Activated effector memory CD4-positive, alpha-beta T cell treated with Interleukin-2 at 50 U/mL for 16 hours (primary cell): ENCODE measurements around the gene STAMBP.
"Not testable (repeated sequence)": the region's sequence is repeated elsewhere in the genome, so short reads cannot be mapped to it uniquely, and the experiment has no call there.

Source experiments
- DNase-seq: peaks from one replicate; pipeline ENCODE4 v3.0.0-alpha.2; 2020

The STAMBP gene

GRCh38 chr2:73888388-73888787, 59.6 kb downstream of the STAMBP start:
- no peak for DNase-seq

DNA sequence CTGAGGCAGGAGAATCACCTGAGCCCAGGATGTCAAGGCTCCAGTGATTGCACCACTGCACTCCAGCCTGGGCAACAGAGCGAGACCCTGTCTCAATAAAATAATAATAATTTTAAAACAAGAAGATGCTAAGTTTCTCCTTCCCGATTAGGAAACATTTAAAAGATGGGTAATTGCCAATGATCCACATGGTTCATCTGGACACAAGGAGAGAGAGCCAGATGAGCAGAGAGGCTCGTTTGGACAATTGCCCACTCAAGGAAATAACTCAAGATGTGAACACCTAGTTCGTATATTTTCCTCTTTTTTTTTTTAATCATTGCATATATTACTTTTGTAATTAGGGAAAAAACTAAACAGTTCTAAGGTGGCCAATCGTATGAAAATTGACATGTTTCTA, 60.4 kb downstream of the STAMBP start:
- no peak for DNase-seq

DNA sequence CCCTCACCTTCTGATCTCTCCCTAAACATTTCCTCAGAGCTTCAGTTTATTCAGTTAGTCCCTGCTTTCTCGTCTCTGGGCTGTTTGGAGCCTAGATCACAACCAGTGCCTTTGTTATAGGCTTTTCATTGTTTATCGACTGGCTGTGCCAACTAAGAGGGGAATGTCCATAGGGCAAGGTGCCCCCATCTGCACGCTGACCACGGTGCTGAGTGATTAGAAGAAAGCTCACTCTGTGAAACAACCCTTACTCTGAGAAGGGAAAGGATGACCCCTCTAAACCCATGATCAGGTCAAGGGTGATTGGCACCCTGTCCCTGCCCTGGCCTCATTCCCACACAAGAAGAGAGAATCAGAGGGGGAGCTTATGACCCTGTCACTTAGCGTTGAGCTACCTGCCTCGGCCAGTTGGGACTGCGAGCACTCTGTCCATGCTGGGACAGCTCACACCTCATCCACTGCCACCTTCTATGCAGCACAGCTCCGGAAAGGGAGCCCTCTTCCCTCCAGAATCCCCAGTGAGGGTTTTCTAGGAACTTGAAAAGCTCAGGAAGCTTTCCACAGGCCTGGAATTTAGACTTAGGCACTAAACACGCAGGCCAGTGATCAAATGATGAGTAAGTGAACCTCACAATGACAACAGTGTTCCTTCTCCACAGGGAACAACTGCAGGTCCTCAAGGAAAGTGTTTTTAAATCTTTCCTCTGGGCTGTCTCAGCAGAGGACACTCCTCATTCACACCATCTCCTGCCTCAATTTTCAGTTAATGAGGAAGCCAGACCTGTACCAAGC, 61.7 kb downstream of the STAMBP start:
- DNase-seq, result no peak

- DNase-seq, result no peak
Measured at GRCh38 chr2:73891276-73891901, 62.6 kb downstream of the STAMBP start.

DNA sequence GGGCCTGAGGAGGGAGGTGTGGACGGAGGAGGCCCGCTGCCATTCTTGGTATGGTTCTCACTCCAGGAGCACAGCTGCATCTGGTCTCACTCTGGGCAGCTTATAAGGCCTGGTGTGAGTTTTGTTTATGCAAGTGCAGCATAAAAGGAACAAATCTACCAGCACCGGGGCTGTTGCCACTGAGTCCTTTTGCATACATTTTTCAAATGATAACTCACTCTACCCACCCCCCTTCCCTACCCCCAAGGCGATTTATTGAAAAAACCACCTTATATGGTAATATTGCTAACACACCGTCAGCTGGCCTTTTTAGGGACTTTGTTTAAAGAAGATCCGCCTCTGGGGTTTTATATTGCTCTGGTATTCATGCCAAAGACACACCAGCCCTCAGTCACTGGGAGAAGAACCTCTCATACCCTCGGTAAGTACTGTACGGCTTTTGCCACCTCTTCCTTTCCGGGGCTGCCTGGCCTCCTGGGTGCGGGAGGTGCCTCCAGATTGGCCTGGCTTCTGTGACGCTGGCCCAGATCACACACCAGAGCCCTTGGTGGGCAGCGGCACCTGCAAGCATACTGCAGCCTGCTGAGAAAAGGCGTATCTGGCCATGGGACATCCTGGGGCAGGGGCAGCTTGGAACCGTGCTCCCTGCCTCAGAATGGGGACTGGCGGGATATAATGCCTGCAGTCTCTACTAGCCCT, 64.0 kb downstream of the STAMBP start, which contains the start of gene ACTG2:
TSS of gene ACTG2 (plus strand) at position 378 of the 699 bp plus-strand sequence. CDS start 8,304 bp downstream, outside the sequence.
- no peak for DNase-seq

DNA sequence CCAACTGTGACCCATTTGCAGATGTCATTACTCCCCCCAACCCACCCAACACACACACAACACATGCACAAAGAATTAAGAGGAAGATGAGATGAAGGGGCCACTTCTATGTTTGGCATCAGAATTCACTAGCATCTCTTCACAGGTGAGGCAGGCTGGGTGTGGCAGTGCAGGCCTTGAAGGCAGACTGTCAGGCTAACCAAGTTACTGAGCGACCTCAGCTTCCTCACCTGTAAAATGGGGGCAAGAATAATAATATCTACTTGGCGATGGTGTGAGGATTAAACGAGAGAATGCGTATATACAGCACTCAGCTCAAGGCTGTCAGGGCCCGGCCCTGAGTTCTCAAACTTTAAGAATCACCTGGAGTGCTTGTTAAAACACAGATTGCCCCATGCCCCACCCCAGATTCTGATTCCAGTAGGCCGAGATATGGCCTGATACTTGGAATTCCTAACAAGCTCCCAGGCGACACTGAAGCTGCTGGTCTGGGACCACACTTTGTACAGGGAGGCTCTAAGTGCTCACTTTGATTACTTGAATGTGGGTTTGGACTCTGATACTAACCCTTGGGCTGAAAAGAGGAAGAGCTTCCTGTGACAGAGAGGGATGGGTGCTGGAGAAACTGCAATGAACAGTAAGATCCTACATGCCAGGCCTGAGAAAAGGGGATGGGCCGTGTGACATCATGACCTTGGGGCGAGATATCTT, 65.2 kb downstream of the STAMBP start:
- no peak for DNase-seq

DNA sequence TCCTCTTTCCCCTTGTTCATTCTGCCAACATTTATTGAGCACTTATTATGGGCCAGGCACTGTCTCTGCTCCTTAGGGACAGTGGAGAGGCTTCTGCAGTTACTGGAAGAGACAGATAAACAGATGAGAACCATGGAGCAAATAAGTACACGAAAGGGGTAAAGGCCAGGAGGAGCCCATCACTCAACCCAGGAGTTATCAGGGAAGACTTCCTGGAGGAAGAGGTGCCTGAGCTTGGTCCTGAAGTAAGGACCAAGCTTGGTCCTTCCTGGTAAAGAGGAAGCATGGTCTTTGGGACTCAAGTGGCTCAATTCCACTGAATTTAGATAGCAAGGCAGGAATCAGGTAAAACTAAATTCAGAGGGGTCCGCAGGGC, 65.7 kb downstream of the STAMBP start:
- DNase-seq, result no peak

- no peak for DNase-seq
Measured at GRCh38 chr2:73894877-73895276, 66.1 kb downstream of the STAMBP start.

DNA sequence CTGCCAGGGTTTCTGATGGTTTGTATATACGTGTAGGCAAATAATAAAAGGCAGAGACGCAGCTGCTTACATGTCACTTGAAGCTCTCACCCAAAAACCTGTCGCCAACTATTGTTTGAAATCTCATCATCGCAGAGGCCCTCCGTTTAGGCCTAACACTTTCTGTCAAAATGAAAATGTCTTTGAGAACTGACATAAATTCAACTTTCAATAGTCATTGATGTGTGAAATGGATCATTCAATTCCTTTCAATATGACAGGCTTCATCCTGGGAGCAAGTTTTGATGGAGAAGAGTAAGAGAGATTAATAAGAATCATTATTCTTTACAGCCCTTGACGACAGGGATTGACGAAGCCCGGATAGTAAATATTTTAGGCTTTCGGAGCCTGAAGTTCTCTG, 66.7 kb downstream of the STAMBP start:
- no peak for DNase-seq

DNA sequence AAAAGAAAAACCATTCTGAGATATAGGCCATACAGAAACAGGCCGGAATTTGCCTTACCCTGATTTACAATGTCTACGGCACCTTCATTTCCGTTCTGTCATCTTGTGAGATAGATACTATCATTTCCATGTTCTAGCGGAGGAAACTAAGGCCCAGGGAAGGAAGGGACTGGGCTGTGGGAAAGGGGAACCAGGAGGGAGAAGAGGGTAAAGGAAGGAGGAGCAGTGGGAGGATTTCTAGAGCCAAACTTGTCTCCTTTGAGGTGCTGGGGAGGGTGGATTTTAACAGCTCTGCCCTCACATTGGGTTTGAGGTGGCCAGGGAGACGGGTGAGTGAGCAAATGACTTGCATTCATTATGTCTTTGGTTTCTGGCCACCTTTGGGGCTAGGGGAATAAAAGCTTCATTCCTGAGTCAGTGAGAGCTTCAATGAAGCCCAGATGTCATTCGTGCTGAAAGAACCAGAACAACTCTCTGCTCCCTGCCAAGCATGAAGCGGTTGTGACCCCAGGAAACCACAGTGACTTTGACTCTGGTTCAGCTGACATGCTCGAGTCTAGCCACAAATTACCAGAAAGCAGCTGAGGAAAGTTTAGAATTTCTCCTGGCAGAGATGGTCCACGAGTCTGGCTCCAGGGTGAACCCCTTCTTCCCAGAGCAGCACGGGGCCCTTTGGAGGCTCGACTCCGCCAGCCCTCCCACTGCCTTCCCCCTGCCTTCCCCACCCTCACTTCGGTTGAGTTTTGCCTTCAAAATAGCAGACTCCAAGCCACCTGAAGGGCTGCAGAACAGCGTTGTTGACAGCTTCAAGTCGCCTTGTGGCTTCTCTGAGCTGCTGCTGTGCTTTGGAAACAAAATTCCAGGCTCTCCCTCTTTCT, 67.8 kb downstream of the STAMBP start:
- no peak for DNase-seq

- no peak for DNase-seq
Measured at GRCh38 chr2:73897240-73897583, 68.5 kb downstream of the STAMBP start.

GRCh38 chr2:73897934-73898333, 69.2 kb downstream of the STAMBP start:
- no peak for DNase-seq

DNA sequence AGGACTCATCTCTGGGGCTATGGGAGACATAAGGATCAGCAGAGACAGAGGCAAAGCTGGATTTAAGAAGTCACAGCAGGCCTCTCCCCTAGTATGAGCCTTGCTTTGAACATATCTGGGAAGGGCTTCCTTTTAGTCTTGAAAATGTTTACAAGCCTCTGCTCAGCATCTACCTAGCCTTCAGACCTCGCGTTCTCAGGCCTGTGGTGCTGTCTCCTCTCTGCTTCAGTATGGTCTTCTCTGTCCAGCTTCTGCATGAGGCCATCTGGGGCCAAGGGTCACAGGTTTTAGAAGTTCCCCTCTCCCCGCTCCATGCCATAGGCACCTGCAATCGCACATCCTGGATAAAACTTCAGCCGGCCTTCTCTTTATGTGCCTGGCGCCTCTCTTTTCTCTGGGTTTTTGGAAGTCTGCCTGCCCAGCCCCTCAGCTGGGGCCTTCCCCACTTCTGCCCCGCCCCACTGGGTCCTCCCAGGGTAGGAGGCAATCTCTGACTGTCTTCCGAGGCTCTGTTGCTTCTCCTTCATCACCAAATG, 71.1 kb downstream of the STAMBP start:
- DNase-seq, result no peak

- no peak for DNase-seq
Measured at GRCh38 chr2:73901143-73901542, 72.4 kb downstream of the STAMBP start.

- DNase-seq, result no peak
Measured at GRCh38 chr2:73902284-73902683, 73.5 kb downstream of the STAMBP start.

- no peak for DNase-seq
Measured at GRCh38 chr2:73903313-73903712, 74.6 kb downstream of the STAMBP start.

- DNase-seq, result not testable (repeated sequence)
Measured at GRCh38 chr2:73903949-73904613, 75.3 kb downstream of the STAMBP start.

- DNase-seq, result no peak
Measured at GRCh38 chr2:73904952-73905351, 76.2 kb downstream of the STAMBP start.

GRCh38 chr2:73906847-73907505, 78.2 kb downstream of the STAMBP start:
- no peak for DNase-seq

DNA sequence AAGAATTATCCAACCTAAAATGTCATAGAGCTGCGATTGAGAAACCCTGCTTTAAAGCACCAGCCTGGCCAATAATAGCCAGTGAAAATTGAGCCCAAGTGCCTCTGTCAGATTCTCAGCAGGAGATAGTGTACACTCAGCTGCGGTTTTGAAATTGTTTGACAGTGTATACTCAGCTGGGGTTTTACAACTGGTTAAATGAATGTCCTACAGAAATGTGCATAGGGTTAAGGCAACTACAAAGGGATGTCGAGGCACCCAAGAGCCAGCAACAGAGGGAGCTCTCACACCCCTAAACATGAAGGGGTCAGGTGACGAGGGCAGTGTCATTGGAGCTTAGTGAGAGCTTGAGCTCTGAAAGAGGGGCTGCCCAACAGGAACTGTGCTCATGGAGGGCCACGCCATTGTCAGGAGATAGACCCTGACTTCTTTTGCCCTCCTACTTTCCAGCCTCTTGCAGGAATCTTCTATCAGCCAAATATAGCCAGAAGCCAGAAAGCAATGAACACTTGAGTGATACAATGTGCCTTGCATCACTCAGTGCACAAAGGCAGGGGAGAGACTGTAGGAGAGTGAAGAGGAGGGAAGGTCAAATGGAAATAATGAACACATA, 79.2 kb downstream of the STAMBP start:
- DNase-seq, result peak; percentile 24
